Measurements from ENCODE around the gene WDR86. TPM values are rescaled to one million over a fixed set of nuclear protein-coding genes. Genes with fewer than 3 reads are reported as not detected.

Gene WDR86
- total RNA-seq, 4 donors from 2014 or later = 82.9 to 142 (median 115) TPM

DNA sequence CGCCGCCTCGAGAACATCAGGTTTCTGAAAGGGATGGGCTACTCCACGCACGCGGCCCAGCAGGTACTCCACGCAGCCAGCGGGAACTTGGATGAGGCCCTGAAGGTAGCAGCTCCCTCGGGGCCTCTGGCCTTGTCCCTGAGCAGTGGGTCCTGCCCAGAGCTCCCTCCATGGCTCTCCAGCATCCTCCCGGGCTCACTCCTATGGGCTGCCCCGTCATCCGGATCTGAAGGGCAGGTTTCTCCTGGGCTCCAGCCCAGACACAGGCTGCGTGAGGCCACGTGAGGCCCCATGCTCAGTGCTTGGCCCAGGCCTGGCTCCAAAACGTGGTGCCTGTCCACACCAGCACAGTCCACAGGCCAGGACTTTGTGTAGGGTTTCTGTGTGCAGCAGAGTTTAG is 35.7 kb downstream of the WDR86 start:
- no peak overlapping the region for H3K4me3 ChIP-seq
- H3K36me3 ChIP-seq = peaks cover 0 to 86% (median 17%) of the 10 kb centered on the region in 3 donors
- TF ChIP-seq EP300 (IDR thresholded peaks at IDR 0.05) = no peak
- TF ChIP-seq POLR2A (IDR thresholded peaks at IDR 0.05) = no peak
- no peak for TF ChIP-seq CTCF (IDR thresholded peaks at IDR 0.05)
- 85 to 90% methylated on average over 13 to 15 of the region's 15 CpGs for WGBS, 2 donors
- H3K9me3 ChIP-seq = no peaks in the 10 kb centered on the region
- DNase-seq (ENCODE audit: low spot score in 2 of 2) = no peak
- no peak overlapping the region for H3K27ac ChIP-seq
- H3K27me3 ChIP-seq = no peaks in the 10 kb centered on the region
- H3K4me1 ChIP-seq = no peaks in the 10 kb centered on the region

- TF ChIP-seq EP300 (IDR thresholded peaks at IDR 0.05) (no peak), POLR2A (IDR thresholded peaks at IDR 0.05) (no peak), CTCF (IDR thresholded peaks at IDR 0.05) (no peak)
- 68 to 81% methylated on average over 13 of the region's 13 CpGs for WGBS, 2 donors
- H3K36me3 ChIP-seq = peaks cover 0 to 86% (median 17%) of the 10 kb centered on the region in 3 donors
- no peaks in the 10 kb centered on the region for H3K9me3 ChIP-seq
- H3K4me3 ChIP-seq = no peak overlapping the region
- H3K27me3 ChIP-seq = no peaks in the 10 kb centered on the region
- peaks cover 0 to 2% (median 0%) of the 10 kb centered on the region in 4 donors for H3K4me1 ChIP-seq
- DNase-seq (ENCODE audit: low spot score in 2 of 2) = no peak
- no peak overlapping the region for H3K27ac ChIP-seq
These were observed 36.2 kb downstream of the WDR86 start for GRCh38 chr7:151373599-151373998.

- no peaks in the 10 kb centered on the region for H3K27me3 ChIP-seq
- peaks cover 0 to 78% (median 17%) of the 10 kb centered on the region in 3 donors for H3K36me3 ChIP-seq
- H3K9me3 ChIP-seq = no peaks in the 10 kb centered on the region
- no peak overlapping the region for H3K4me3 ChIP-seq
- WGBS, 2 donors = 88 to 91% methylated on average over 10 of the region's 10 CpGs
- TF ChIP-seq EP300 (IDR thresholded peaks at IDR 0.05) (no peak), POLR2A (IDR thresholded peaks at IDR 0.05) (no peak), CTCF (IDR thresholded peaks at IDR 0.05) (no peak)
- H3K4me1 ChIP-seq = peaks cover 0 to 11% (median 1%) of the 10 kb centered on the region in 4 donors
- no peak for DNase-seq (ENCODE audit: low spot score in 2 of 2)
- H3K27ac ChIP-seq = peak overlapping the region in 1 of 4 donors; percentile 13
These were observed 37.1 kb downstream of the WDR86 start for GRCh38 chr7:151372612-151373265.

DNA sequence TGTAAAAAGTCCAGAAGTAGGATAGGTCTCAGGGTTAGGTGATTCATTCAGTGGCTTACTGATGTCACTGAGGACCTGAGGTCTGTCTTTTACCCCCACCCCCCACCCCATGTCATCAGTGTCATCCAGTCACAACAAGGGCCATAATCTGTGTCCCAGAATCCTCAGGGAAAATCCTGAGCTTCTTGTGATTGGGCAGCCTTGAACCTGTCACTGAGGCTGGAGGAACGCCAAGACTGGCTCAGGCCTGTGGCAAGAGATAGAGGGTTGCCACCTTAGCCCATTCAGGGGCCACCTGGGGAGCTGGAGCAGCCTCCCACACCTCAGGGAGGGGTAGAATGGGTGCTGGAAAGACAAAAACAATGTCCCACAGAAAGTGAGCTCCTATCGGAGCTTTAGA is 38.6 kb downstream of the WDR86 start:
- Histone ChIP-seq H3K4me1 (peaks cover 0 to 26% (median 9%) of the 10 kb centered on the region in 4 donors), H3K9me3 (no peaks in the 10 kb centered on the region), H3K4me3 (no peak overlapping the region), H3K36me3 (peaks cover 0 to 63% (median 14%) of the 10 kb centered on the region in 3 donors), H3K27me3 (no peaks in the 10 kb centered on the region), H3K27ac (no peak overlapping the region)
- WGBS, 2 donors = 88 to 94% methylated on average over 1 to 2 of the region's 2 CpGs
- no peak for DNase-seq (ENCODE audit: low spot score in 2 of 2)
- no peak for TF ChIP-seq EP300 (IDR thresholded peaks at IDR 0.05)
- no peak for TF ChIP-seq POLR2A (IDR thresholded peaks at IDR 0.05)
- TF ChIP-seq CTCF (IDR thresholded peaks at IDR 0.05) = no peak

DNA sequence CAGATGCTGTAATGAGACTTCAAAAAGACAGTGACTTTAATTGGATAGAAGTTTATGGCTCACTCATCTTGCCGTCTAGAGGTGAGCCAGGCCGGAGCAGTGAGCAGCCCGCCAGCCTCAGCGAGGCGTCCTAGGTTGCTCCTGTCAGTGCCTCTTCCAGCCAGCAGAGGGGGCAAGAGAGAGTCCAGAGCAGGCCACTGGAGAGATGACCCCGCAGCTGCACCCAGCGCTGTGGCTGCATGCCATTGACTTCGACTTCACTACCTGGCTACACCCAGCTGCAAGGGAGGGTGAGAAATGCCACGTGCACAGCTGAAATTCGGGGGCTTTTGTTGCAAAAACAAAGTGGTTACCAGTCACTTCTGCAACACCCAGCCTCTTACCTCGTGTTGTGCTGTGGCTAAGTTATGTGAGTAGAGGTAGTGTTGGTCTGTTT is 41.7 kb downstream of the WDR86 start:
- H3K27ac ChIP-seq = peak overlapping the region in 2 of 4 donors; percentile 65 to 68
- TF ChIP-seq POLR2A (IDR thresholded peaks at IDR 0.05) = no peak
- peak in 1 of 2 donors; percentile 68 for TF ChIP-seq EP300 (IDR thresholded peaks at IDR 0.05)
- TF ChIP-seq CTCF (IDR thresholded peaks at IDR 0.05) = peak; percentile 92 to 96 (median 93)
- no peak overlapping the region for H3K4me3 ChIP-seq
- peaks cover 0 to 28% (median 9%) of the 10 kb centered on the region in 4 donors for H3K4me1 ChIP-seq
- 5 to 6% methylated on average over 11 of the region's 11 CpGs for WGBS, 2 donors
- peak; percentile 73 to 86 for DNase-seq (ENCODE audit: low spot score in 2 of 2)
- peaks cover 0 to 32% (median 0%) of the 10 kb centered on the region in 3 donors for H3K36me3 ChIP-seq
- H3K27me3 ChIP-seq = no peaks in the 10 kb centered on the region
- no peaks in the 10 kb centered on the region for H3K9me3 ChIP-seq
